Measurements from ENCODE around the gene DVL1. TPM values are rescaled to one million over a fixed set of nuclear protein-coding genes. Genes with fewer than 3 reads are reported as not detected.

Gene DVL1
- total and polyA plus RNA-seq, 9 of the 15 experiments (the other 6 are each of a cell fraction or from before 2014, with no cell fraction given) = 0.62 to 135 (median 24.3) TPM

DNA sequence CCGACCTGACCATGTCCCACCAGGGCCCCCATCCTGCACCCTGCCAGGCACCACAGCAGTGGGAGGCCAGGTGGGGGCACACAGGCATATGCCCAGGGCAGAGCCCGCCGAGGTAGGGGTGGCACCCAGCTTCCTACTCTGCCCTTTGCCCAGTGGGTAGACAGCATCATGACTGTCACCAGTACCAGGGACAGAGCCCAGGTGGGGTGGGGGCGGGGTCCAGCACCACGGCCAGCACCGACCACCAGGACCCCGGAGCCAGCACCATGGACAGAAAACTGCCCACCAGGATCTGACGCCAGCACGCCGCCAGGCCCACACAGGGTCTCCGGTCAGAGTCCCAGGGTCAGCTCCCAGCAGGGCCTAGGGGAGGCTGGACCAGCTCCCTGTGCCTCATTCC lies 14.4 kb downstream of the DVL1 start (continued):
- TF ChIP-seq ZBTB1 (CRISPR knock-in tag; IDR thresholded peaks at IDR 0.05; ENCODE audit: borderline replicate concordance, low read depth) (no peak), FOXO4 (CRISPR knock-in tag; IDR thresholded peaks at IDR 0.05) (no peak), TAL1 (IDR thresholded peaks at IDR 0.05) (no peak), ATF1 (CRISPR knock-in tag; IDR thresholded peaks at IDR 0.05) (peak; percentile 20; the same call in 1 of the 2 replicates), ATF1 (tag; IDR thresholded peaks at IDR 0.05) (no peak), KLF1 (tag; IDR thresholded peaks at IDR 0.05) (no peak), PRMT5 (CRISPR knock-in tag; IDR thresholded peaks at IDR 0.05) (peak; percentile 90; the same call in 1 of the 2 replicates), SLC30A9 (CRISPR knock-in tag; IDR thresholded peaks at IDR 0.05) (no peak), SRF (CRISPR knock-in tag; IDR thresholded peaks at IDR 0.05) (peak in 1 of 2 experiments; percentile 71; a peak in 2 of 4 replicates), ZNF589 (CRISPR knock-in tag; IDR thresholded peaks at IDR 0.05; ENCODE audit: low read depth) (no peak), MAFF (IDR thresholded peaks at IDR 0.05; ENCODE audit: low read length) (no peak), ADNP (tag; IDR thresholded peaks at IDR 0.05) (no peak), ZBTB17 (CRISPR knock-in tag; IDR thresholded peaks at IDR 0.05) (no peak), ZFP30 (CRISPR knock-in tag; IDR thresholded peaks at IDR 0.05; ENCODE audit: borderline replicate concordance) (no peak), NRF1 (conservative IDR thresholded peaks at IDR 0.05 in 1 of 2, IDR thresholded peaks at IDR 0.05 in 1 of 2) (no peak), PTRF (tag; IDR thresholded peaks at IDR 0.05) (no peak), POLR2G (IDR thresholded peaks at IDR 0.05; ENCODE audit: low read depth, low read length) (peak; percentile 53), GABPA (tag; conservative IDR thresholded peaks at IDR 0.05; ENCODE audit: low read depth) (no peak), ZNF639 (CRISPR knock-in tag; conservative IDR thresholded peaks at IDR 0.05 in 1 of 2, IDR thresholded peaks at IDR 0.05 in 1 of 2) (peak in 1 of 2 experiments; percentile 94; a peak in 2 of 4 replicates), TAF7 (tag; IDR thresholded peaks at IDR 0.05) (no peak), ZNF584 (CRISPR knock-in tag; IDR thresholded peaks at IDR 0.05; ENCODE audit: low read depth) (no peak), SIX5 (IDR thresholded peaks at IDR 0.05; ENCODE audit: borderline replicate concordance in 1 of 2, insufficient read depth in 1 of 2, low read depth in 1 of 2, low read length in 2 of 2) (no peak)
- TF ChIP-seq, protein P1, sequence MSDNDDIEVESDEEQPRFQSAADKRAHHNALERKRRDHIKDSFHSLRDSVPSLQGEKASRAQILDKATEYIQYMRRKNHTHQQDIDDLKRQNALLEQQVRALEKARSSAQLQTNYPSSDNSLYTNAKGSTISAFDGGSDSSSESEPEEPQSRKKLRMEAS (CRISPR knock-in tag; IDR thresholded peaks at IDR 0.05) = no peak; the same call in 1 of the 2 replicates
